GM12878 (cell line): Measurements from ENCODE around the gene STAT4. TPM values are rescaled to one million over a fixed set of nuclear protein-coding genes. Genes with fewer than 3 reads are reported as not detected.

Experiments
- ATAC-seq: fragments of 200-7000 bp; cut with Tn5 transposase; 3 replicates; pipeline ENCODE4 v1.9.1; 2020; ENCODE audit warnings: mild to moderate bottlenecking, moderate library complexity
- BruUV-seq: library from RNA; stranded (reverse); fragments of 400-500 nt; replicated peaks from 2 replicates; lab custom pipeline; 2021; lab: Mats Ljungman, UMichigan
- CTCF ChIA-PET: fragments of 300-600 bp; sonication (Branson Sonifier 250); formaldehyde crosslinking; extraction: SDS; loops from one replicate; lab custom pipeline; 2021; ENCODE audit warnings: inconsistent platforms; lab: Yijun Ruan, JAX
- POLR2A ChIA-PET: fragments of 350-600 bp; formaldehyde crosslinking; extraction: SDS; loops from one replicate; lab custom pipeline; 2021; ENCODE audit warnings: inconsistent platforms; lab: Charles Lee
- RAD21 ChIA-PET: fragments of 300-600 bp; sonication (Branson Sonifier 250); formaldehyde crosslinking; loops from one replicate; lab custom pipeline; 2023; ENCODE audit warnings: antibody characterized with exemption; ENCODE audit not compliant: unreplicated experiment; lab: Charles Lee
- SMC1A ChIA-PET: fragments of 300-600 bp; sonication (Branson Sonifier 250); formaldehyde crosslinking; loops from one replicate; lab custom pipeline; 2023; ENCODE audit not compliant: unreplicated experiment, uncharacterized antibody; lab: Charles Lee
- DNase-seq: peaks from one replicate; pipeline ENCODE4 v3.0.0-alpha.2; 2011; ENCODE audit warnings: low read depth, low spot score
- FAIRE-seq: peaks from 3 replicates; lab custom pipeline; 2011; peaks lifted over from hg19 to GRCh38; lab: Jason Lieb, UNC
- H2AFZ ChIP-seq: 2 replicates; pipeline ENCODE4 v1.6.0; 2011; ENCODE audit warnings: low read depth, low read length, control low read depth; ENCODE audit not compliant: control insufficient read depth
- H3K27ac ChIP-seq: 2 replicates; pipeline ENCODE4 v1.5.1; 2011; ENCODE audit warnings: control low read depth; ENCODE audit not compliant: control insufficient read depth, insufficient read depth
- H3K27me3 ChIP-seq, 2 experiments: replicated peaks in 1 of 2; 2 replicates each; pipeline versions ENCODE4 v1.6.0 to v1.6.1; 2011; ENCODE audit warnings: low read length in 1 of 2; ENCODE audit not compliant: control insufficient read depth in 2 of 2, insufficient read depth in 2 of 2
- H3K36me3 ChIP-seq, 2 experiments: 2 replicates each; pipeline ENCODE4 v1.5.1; 2011; ENCODE audit warnings: low read length in 1 of 2; ENCODE audit not compliant: control insufficient read depth in 2 of 2, insufficient read depth in 2 of 2
- H3K4me1 ChIP-seq: 2 replicates; pipeline ENCODE4 v1.6.1; 2011; ENCODE audit warnings: mild to moderate bottlenecking, low read length, moderate library complexity, mixed read lengths; ENCODE audit not compliant: control insufficient read depth, insufficient read depth
- H3K4me2 ChIP-seq: 2 replicates; pipeline ENCODE4 v1.6.0; 2011; ENCODE audit warnings: control low read depth; ENCODE audit not compliant: control insufficient read depth, insufficient read depth
- H3K4me3 ChIP-seq: fragments of 200-600 bp; sonication (generic); 2 replicates; pipeline ENCODE4 v1.5.1; 2016
- H3K79me2 ChIP-seq: 2 replicates; pipeline ENCODE4 v1.6.0; 2011; ENCODE audit warnings: low read length; ENCODE audit not compliant: control insufficient read depth, insufficient read depth
- H3K9ac ChIP-seq: 2 replicates; pipeline ENCODE4 v1.8.0; 2011; ENCODE audit warnings: low read length, control low read depth, mixed read lengths; ENCODE audit not compliant: control insufficient read depth, insufficient read depth
- H3K9me3 ChIP-seq: replicated peaks from 3 replicates; pipeline ENCODE4 v1.5.1; 2011; ENCODE audit warnings: mild to moderate bottlenecking, low read length; ENCODE audit not compliant: control insufficient read depth, insufficient read depth
- H4K20me1 ChIP-seq: 2 replicates; pipeline ENCODE4 v1.6.0; 2011; ENCODE audit not compliant: control insufficient read depth, insufficient read depth
- CHD1 ChIP-seq: IDR thresholded peaks from 2 replicates; pipeline ENCODE4 v1.6.1; 2012; ENCODE audit warnings: low read depth, low read length, improper control_type of control experiment
- JUND ChIP-seq: IDR thresholded peaks from 2 replicates; pipeline ENCODE4 v1.6.1; 2012; ENCODE audit warnings: low read depth, mild to moderate bottlenecking, low read length, improper control_type of control experiment, moderate library complexity
- MTA2 ChIP-seq: fragments of 450-650 bp; IDR thresholded peaks from 2 replicates; pipeline ENCODE4 v1.6.1; 2016; ENCODE audit warnings: low read depth, mild to moderate bottlenecking, moderate library complexity
- MYC ChIP-seq: IDR thresholded peaks from 2 replicates; pipeline ENCODE4 v1.6.1; 2011; ENCODE audit warnings: mild to moderate bottlenecking, low read length, moderate library complexity, inconsistent platforms; ENCODE audit not compliant: insufficient read depth, insufficient replicate concordance, insufficient read length, severe bottlenecking
- SUPT20H ChIP-seq: IDR thresholded peaks from 2 replicates; pipeline ENCODE4 v1.6.1; 2011; ENCODE audit warnings: low read depth, mild to moderate bottlenecking, low read length, moderate library complexity, borderline replicate concordance; ENCODE audit not compliant: control insufficient read depth
- ZZZ3 ChIP-seq: IDR thresholded peaks from 2 replicates; pipeline ENCODE4 v1.6.1; 2011; ENCODE audit warnings: low read depth; ENCODE audit not compliant: control insufficient read depth, insufficient read length
- WGBS: methylation state at CpG from one replicate; pipeline ENCODE4 v1.1.6; 2016; ENCODE audit warnings: low lambda C conversion rate; ENCODE audit not compliant: insufficient replicate concordance, insufficient coverage; ENCODE audit errors: missing lambda C conversion rate; 5-methylcytosine and 5-hydroxymethylcytosine counted together
- in situ Hi-C: fragments of 300-500 bp; cut with MboI; formaldehyde crosslinking; loops from 9 replicates; pipeline ENCODE4 v1.14.3; 2018; ENCODE audit warnings: mixed read lengths
- intact Hi-C: fragments of 100-400 bp; cut with micrococcal nuclease; formaldehyde crosslinking; loops from one replicate; pipeline ENCODE4 v1.14.2; 2022; ENCODE audit not compliant: unreplicated experiment
- polyA plus RNA-seq, 11 experiments: library from polyadenylated mRNA; depleted of rRNA in 4 of 11; unstranded in 6 of 11; stranded (reverse) in 5 of 11; fragments of >200 nt; fragmentation: Nextera tagmentation in 4 of 11; fragmentation: Illumina TruSeq in 1 of 11; extraction: Ambion mirVana in 4 of 11; extraction: Trizol in 1 of 11; gene quantifications; 1 replicate in 1 of 11; 2 replicates in 10 of 11; pipeline versions ENCODE4 v1.2.1 to v1.2.3, GENCODE V29; 2011 to 2016; ENCODE audit warnings: inconsistent platforms in 2 of 11, missing spikeins in 2 of 11, low read depth in 1 of 11
- total RNA-seq, 4 experiments: library from RNA; depleted of rRNA in 3 of 4; stranded (reverse); fragments of >200 nt in 3 of 4; fragmentation: Illumina TruSeq in 1 of 4; extraction: Trizol in 1 of 4; gene quantifications; 2 replicates each; pipeline versions ENCODE4 v1.2.1 to v1.2.3, GENCODE V29; 2013 to 2021
- TF ChIP-seq, protein P1 (sequence below): IDR thresholded peaks from 2 replicates; pipeline ENCODE4 v1.6.1; 2012; ENCODE audit warnings: improper control_type of control experiment, low read depth, low read length; ENCODE audit not compliant: insufficient replicate concordance
- TF ChIP-seq, protein P2 (sequence below): IDR thresholded peaks from 2 replicates; pipeline ENCODE4 v1.6.1; 2012; ENCODE audit warnings: low read length, inconsistent platforms

STAT4 gene
- total and polyA plus RNA-seq, 10 of the 15 experiments (the other 5 are each of a cell fraction or from before 2014, with no cell fraction given), result 3.1 to 9.3 (median 7.1) TPM

- Histone ChIP-seq H3K27ac (no peak overlapping the region), H3K9ac (no peak overlapping the region), H2AFZ (no peak overlapping the region), H3K27me3 (peaks cover 0 to 3% of the 10 kb centered on the region in 2 experiments; a peak in 1 of 4 replicates), H3K9me3 (no peaks in the 10 kb centered on the region), H3K4me3 (no peak overlapping the region), H4K20me1 (no peaks in the 10 kb centered on the region), H3K36me3 (no peaks in the 10 kb centered on the region), H3K4me2 (no peak overlapping the region), H3K4me1 (peaks cover 7% of the 10 kb centered on the region), H3K79me2 (no peaks in the 10 kb centered on the region)
- FAIRE-seq (no peak), DNase-seq (no peak), ATAC-seq (no peak)
- SMC1A ChIA-PET, result interaction anchor here (0.6 to 9.2 kb wide), 10 partner anchors 11 to 113 kb away, joined by 3 to 393 read pairs (median 5); no protein-coding TSS in a partner anchor
- POLR2A ChIA-PET, result interaction anchor here (2.0 kb wide), 1 partner anchor 129 kb away, joined by 7 read pairs; no protein-coding TSS in a partner anchor
- no TSS peak for BruUV-seq
- CTCF ChIA-PET, result interaction anchor here (0.9 to 18.5 kb wide), 4 partner anchors 10 to 99 kb away, joined by 4 to 659 read pairs (median 6); no protein-coding TSS in a partner anchor
- RAD21 ChIA-PET, result interaction anchor here (1.2 to 12.1 kb wide), 4 partner anchors 21 to 135 kb away, joined by 3 to 324 read pairs (median 4); no protein-coding TSS in a partner anchor
- intact Hi-C loops, result no loop called here
- 71% methylated on average over 4 of the region's 4 CpGs for WGBS
- no peak for TF ChIP-seq CHD1
- in situ Hi-C loops, result no loop called here
Observed at GRCh38 chr2:191149391-191149790, 1.4 kb downstream of the STAT4 start.

DNA sequence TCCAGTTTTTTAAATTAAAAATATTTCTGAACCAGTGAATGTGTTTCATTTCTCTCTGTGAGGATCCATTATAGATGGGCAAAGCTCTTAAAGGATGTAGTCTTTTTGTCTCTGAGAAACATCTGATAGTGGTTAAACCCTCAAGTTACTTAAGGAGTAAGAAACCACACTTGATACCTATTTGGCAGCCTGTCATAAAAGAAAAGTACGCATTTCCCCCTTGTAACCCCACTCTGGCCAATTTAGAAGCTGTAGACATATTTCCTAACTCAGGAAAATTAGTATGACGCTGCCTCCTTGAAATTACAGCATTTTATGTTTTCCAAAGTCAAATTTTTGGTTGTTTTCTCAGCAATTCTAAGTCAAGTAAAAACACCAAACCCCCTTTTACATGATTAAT is 2.0 kb downstream of the STAT4 start:
- WGBS, result 52% methylated on average over 2 of the region's 2 CpGs
- in situ Hi-C loops, result no loop called here
- CTCF ChIA-PET, result interaction anchor here (0.7 to 18.5 kb wide), 6 partner anchors 10 to 364 kb away, joined by 3 to 659 read pairs (median 4); no protein-coding TSS in a partner anchor
- H4K20me1 ChIP-seq, result no peaks in the 10 kb centered on the region
- FAIRE-seq (no peak), ATAC-seq (peak; percentile 4), DNase-seq (no peak)
- peaks cover 7% of the 10 kb centered on the region for H3K4me1 ChIP-seq
- BruUV-seq, result no TSS peak
- no peak overlapping the region for H3K27ac ChIP-seq
- H3K36me3 ChIP-seq, result no peaks in the 10 kb centered on the region
- H3K79me2 ChIP-seq, result no peaks in the 10 kb centered on the region
- RAD21 ChIA-PET, result interaction anchor here (0.7 to 12.1 kb wide), 6 partner anchors 17 to 255 kb away, joined by 3 to 324 read pairs (median 3); no protein-coding TSS in a partner anchor
- H2AFZ ChIP-seq, result no peak overlapping the region
- H3K27me3 ChIP-seq, result peaks cover 0 to 3% of the 10 kb centered on the region in 2 experiments; a peak in 1 of 4 replicates
- no peak overlapping the region for H3K4me2 ChIP-seq
- H3K4me3 ChIP-seq, result no peak overlapping the region
- H3K9ac ChIP-seq, result no peak overlapping the region
- SMC1A ChIA-PET, result interaction anchor here (0.6 to 9.2 kb wide), 10 partner anchors 10 to 112 kb away, joined by 3 to 393 read pairs (median 5); no protein-coding TSS in a partner anchor
- POLR2A ChIA-PET, result interaction anchor here (2.0 kb wide), 1 partner anchor 129 kb away, joined by 7 read pairs; no protein-coding TSS in a partner anchor
- intact Hi-C loops, result no loop called here
- H3K9me3 ChIP-seq, result no peaks in the 10 kb centered on the region
- TF ChIP-seq CHD1 (no peak), MYC (no peak), JUND (no peak), ZZZ3 (no peak), SUPT20H (no peak), MTA2 (no peak)
- TF ChIP-seq, protein P1, sequence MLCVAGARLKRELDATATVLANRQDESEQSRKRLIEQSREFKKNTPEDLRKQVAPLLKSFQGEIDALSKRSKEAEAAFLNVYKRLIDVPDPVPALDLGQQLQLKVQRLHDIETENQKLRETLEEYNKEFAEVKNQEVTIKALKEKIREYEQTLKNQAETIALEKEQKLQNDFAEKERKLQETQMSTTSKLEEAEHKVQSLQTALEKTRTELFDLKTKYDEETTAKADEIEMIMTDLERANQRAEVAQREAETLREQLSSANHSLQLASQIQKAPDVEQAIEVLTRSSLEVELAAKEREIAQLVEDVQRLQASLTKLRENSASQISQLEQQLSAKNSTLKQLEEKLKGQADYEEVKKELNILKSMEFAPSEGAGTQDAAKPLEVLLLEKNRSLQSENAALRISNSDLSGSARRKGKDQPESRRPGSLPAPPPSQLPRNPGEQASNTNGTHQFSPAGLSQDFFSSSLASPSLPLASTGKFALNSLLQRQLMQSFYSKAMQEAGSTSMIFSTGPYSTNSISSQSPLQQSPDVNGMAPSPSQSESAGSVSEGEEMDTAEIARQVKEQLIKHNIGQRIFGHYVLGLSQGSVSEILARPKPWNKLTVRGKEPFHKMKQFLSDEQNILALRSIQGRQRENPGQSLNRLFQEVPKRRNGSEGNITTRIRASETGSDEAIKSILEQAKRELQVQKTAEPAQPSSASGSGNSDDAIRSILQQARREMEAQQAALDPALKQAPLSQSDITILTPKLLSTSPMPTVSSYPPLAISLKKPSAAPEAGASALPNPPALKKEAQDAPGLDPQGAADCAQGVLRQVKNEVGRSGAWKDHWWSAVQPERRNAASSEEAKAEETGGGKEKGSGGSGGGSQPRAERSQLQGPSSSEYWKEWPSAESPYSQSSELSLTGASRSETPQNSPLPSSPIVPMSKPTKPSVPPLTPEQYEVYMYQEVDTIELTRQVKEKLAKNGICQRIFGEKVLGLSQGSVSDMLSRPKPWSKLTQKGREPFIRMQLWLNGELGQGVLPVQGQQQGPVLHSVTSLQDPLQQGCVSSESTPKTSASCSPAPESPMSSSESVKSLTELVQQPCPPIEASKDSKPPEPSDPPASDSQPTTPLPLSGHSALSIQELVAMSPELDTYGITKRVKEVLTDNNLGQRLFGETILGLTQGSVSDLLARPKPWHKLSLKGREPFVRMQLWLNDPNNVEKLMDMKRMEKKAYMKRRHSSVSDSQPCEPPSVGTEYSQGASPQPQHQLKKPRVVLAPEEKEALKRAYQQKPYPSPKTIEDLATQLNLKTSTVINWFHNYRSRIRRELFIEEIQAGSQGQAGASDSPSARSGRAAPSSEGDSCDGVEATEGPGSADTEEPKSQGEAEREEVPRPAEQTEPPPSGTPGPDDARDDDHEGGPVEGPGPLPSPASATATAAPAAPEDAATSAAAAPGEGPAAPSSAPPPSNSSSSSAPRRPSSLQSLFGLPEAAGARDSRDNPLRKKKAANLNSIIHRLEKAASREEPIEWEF, result no peak
- TF ChIP-seq, protein P2, sequence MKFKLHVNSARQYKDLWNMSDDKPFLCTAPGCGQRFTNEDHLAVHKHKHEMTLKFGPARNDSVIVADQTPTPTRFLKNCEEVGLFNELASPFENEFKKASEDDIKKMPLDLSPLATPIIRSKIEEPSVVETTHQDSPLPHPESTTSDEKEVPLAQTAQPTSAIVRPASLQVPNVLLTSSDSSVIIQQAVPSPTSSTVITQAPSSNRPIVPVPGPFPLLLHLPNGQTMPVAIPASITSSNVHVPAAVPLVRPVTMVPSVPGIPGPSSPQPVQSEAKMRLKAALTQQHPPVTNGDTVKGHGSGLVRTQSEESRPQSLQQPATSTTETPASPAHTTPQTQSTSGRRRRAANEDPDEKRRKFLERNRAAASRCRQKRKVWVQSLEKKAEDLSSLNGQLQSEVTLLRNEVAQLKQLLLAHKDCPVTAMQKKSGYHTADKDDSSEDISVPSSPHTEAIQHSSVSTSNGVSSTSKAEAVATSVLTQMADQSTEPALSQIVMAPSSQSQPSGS, result no peak
